ENCODE results near the gene MSRB2. TPM values are rescaled to one million over a fixed set of nuclear protein-coding genes. Genes with fewer than 3 reads are reported as not detected.

MSRB2 gene
- total RNA-seq, 6 donors from 2014 or later, result 9.6 to 19.9 (median 16.9) TPM

GRCh38 chr10:23099816-23100215, 4.4 kb downstream of the MSRB2 start:
- DNase-seq, result no peak
- ATAC-seq (ENCODE audit: low FRiP score in 2 of 2), result no peak
- Histone ChIP-seq H3K4me3 (no peak overlapping the region), H3K9me3 (no peaks in the 10 kb centered on the region), H3K4me1 (peaks cover 11 to 15% (median 13%) of the 10 kb centered on the region in 4 donors), H3K27ac (no peak overlapping the region), H3K36me3 (peaks cover 0 to 9% (median 6%) of the 10 kb centered on the region in 4 donors), H3K27me3 (no peaks in the 10 kb centered on the region)
- WGBS, 2 donors, result 78 to 89% methylated on average over 2 of the region's 2 CpGs
- no peak for TF ChIP-seq CTCF (IDR thresholded peaks at IDR 0.05)
- no peak for TF ChIP-seq POLR2A (IDR thresholded peaks at IDR 0.05)
- TF ChIP-seq EP300 (IDR thresholded peaks at IDR 0.05), result no peak
- TF ChIP-seq POLR2AphosphoS5 (IDR thresholded peaks at IDR 0.05), result no peak

- ATAC-seq (ENCODE audit: low FRiP score in 2 of 2) (no peak), DNase-seq (no peak)
- no peak for TF ChIP-seq CTCF (IDR thresholded peaks at IDR 0.05)
- TF ChIP-seq POLR2A (IDR thresholded peaks at IDR 0.05), result no peak
- TF ChIP-seq EP300 (IDR thresholded peaks at IDR 0.05), result no peak
- no peak for TF ChIP-seq POLR2AphosphoS5 (IDR thresholded peaks at IDR 0.05)
- Histone ChIP-seq H3K4me3 (no peak overlapping the region), H3K36me3 (peaks cover 0 to 12% (median 9%) of the 10 kb centered on the region in 4 donors), H3K4me1 (peaks cover 9 to 15% (median 13%) of the 10 kb centered on the region in 4 donors), H3K27me3 (no peaks in the 10 kb centered on the region), H3K27ac (no peak overlapping the region), H3K9me3 (no peaks in the 10 kb centered on the region)
- WGBS, 2 donors, result 65 to 67% methylated on average over 6 of the region's 6 CpGs
Measured at GRCh38 chr10:23100331-23101030, 5.1 kb downstream of the MSRB2 start.

GRCh38 chr10:23106331-23107072, 11.1 kb downstream of the MSRB2 start:
- H3K27me3 ChIP-seq, result no peaks in the 10 kb centered on the region
- DNase-seq, result no peak
- ATAC-seq (ENCODE audit: low FRiP score in 2 of 2), result no peak
- no peak overlapping the region for H3K27ac ChIP-seq
- peaks cover 0 to 59% (median 23%) of the 10 kb centered on the region in 4 donors for H3K36me3 ChIP-seq
- H3K9me3 ChIP-seq, result no peaks in the 10 kb centered on the region
- no peaks in the 10 kb centered on the region for H3K4me1 ChIP-seq
- 89 to 94% methylated on average over 10 of the region's 10 CpGs for WGBS, 2 donors
- H3K4me3 ChIP-seq, result no peak overlapping the region
- no peak for TF ChIP-seq CTCF (IDR thresholded peaks at IDR 0.05)
- no peak for TF ChIP-seq POLR2A (IDR thresholded peaks at IDR 0.05)
- TF ChIP-seq POLR2AphosphoS5 (IDR thresholded peaks at IDR 0.05), result no peak
- TF ChIP-seq EP300 (IDR thresholded peaks at IDR 0.05), result no peak

GRCh38 chr10:23110722-23111516, 15.5 kb downstream of the MSRB2 start:
- TF ChIP-seq POLR2A (IDR thresholded peaks at IDR 0.05) (no peak), POLR2AphosphoS5 (IDR thresholded peaks at IDR 0.05) (no peak), CTCF (IDR thresholded peaks at IDR 0.05) (no peak), EP300 (IDR thresholded peaks at IDR 0.05) (no peak)
- no peak for ATAC-seq (ENCODE audit: low FRiP score in 2 of 2)
- Histone ChIP-seq H3K27me3 (no peaks in the 10 kb centered on the region), H3K9me3 (no peaks in the 10 kb centered on the region), H3K27ac (no peak overlapping the region), H3K4me1 (no peaks in the 10 kb centered on the region), H3K4me3 (no peak overlapping the region), H3K36me3 (peaks cover 7 to 73% (median 18%) of the 10 kb centered on the region in 4 donors)
- peak in 1 of 2 donors; percentile 13 for DNase-seq
- 83 to 91% methylated on average over 12 to 13 of the region's 13 CpGs for WGBS, 2 donors
